Left lung (tissue), 10 donors: ENCODE measurements around the gene LIN9. TPM values are rescaled to one million over a fixed set of nuclear protein-coding genes. Genes with fewer than 3 reads are reported as not detected.
"Not testable (repeated sequence)": the region's sequence is repeated elsewhere in the genome, so short reads cannot be mapped to it uniquely, and the experiment has no call there.

Experiments used
- ATAC-seq: fragments of 200-7000 bp; cut with Tn5 transposase; one replicate; pipeline ENCODE4 v1.9.1; 2020; ENCODE audit warnings: moderate library complexity
- DNase-seq, 4 donors: peaks; one replicate each; pipeline ENCODE4 v3.0.0-alpha.2; 2013 to 2020
- H3K27ac ChIP-seq, 2 donors: fragments of 200-600 bp; sonication (generic) in 1 of 2; one replicate each; pipeline versions ENCODE4 v1.5.0 to v1.8.0; 2020 to 2021
- H3K27me3 ChIP-seq, 2 donors: fragments of 200-600 bp; sonication (generic) in 1 of 2; one replicate each; pipeline versions ENCODE4 v1.5.0 to v1.8.0; 2020 to 2021
- H3K36me3 ChIP-seq, 2 donors: fragments of 200-600 bp; sonication (generic) in 1 of 2; one replicate each; pipeline versions ENCODE4 v1.5.0 to v1.8.0; 2020 to 2021
- H3K4me1 ChIP-seq, 2 donors: fragments of 200-600 bp; one replicate each; pipeline ENCODE4 v1.8.0; 2021
- H3K4me3 ChIP-seq, 2 donors: fragments of 200-600 bp; sonication (generic) in 1 of 2; one replicate each; pipeline versions ENCODE4 v1.5.0 to v1.8.0; 2020 to 2021; ENCODE audit warnings: mild to moderate bottlenecking in 1 of 2
- H3K9me3 ChIP-seq, 2 donors: fragments of 200-600 bp; sonication (generic) in 1 of 2; one replicate each; pipeline versions ENCODE4 v1.5.0 to v1.8.0; 2020 to 2021
- CTCF ChIP-seq, 2 donors: fragments of 200-600 bp; sonication (generic) in 1 of 2; IDR thresholded peaks; one replicate each; pipeline versions ENCODE4 v1.5.0 to v1.8.0; 2021; ENCODE audit warnings: antibody characterized with exemption in 2 of 2
- intact Hi-C, 2 donors: fragments of 100-400 bp; cut with DNase I; formaldehyde crosslinking; loops; one replicate each; pipeline versions ENCODE4 v1.11.2 to v1.14.2; 2022
- polyA plus RNA-seq, 6 donors: library from polyadenylated mRNA; unstranded; fragments of 120-200 nt; gene quantifications; one replicate each; pipeline ENCODE4 v1.2.1, GENCODE V29; 2013; ENCODE audit not compliant: insufficient read length in 6 of 6
- total RNA-seq, 2 donors: library from RNA; stranded (reverse); fragmentation: NEBNext Ultra II Directional; extraction: Animal tissue kit (Norgen Biotek cat#: 25700); gene quantifications; one replicate each; pipeline ENCODE4 v1.2.1, GENCODE V29; 2021
- donor health status: DM: no; HTN: yes; CAD: no.
- donor health status: DM: no; HTN: no; CAD: no.

The LIN9 gene
- total and polyA plus RNA-seq, 8 donors, result 3.7 to 14.7 (median 11.5) TPM

- Histone ChIP-seq H3K27me3 (no peaks in the 10 kb centered on the region), H3K27ac (no peak overlapping the region), H3K9me3 (no peaks in the 10 kb centered on the region), H3K36me3 (peaks cover 0 to 11% of the 10 kb centered on the region in 2 donors), H3K4me3 (no peak overlapping the region), H3K4me1 (no peaks in the 10 kb centered on the region)
- no peak for ATAC-seq
- no peak for DNase-seq
- intact Hi-C loops, result no loop called here
- no peak for TF ChIP-seq CTCF (IDR thresholded peaks at IDR 0.05)
Observed at GRCh38 chr1:226268421-226269124, 40.4 kb downstream of the LIN9 start.

DNA sequence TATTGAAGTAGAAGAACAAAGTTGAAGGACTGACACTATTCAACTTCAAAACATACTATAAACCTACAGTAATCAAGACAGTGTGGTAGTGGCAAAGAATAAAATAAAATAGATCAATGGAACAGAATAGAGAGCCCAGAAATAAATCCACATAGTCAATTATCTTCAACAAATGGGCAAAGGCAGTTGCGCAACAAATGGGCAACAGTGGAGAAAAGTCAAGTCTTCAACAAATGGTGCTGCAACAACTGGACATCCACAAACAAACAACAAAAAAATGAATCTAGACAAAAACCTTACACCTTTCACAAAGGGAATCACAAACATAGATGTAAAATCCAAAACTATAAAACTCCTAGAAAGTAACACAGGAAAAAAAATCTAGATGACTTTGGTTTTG is 47.1 kb downstream of the LIN9 start:
- no peak for TF ChIP-seq CTCF (IDR thresholded peaks at IDR 0.05)
- DNase-seq (no peak), ATAC-seq (no peak)
- Histone ChIP-seq H3K4me3 (no peak overlapping the region), H3K4me1 (no peaks in the 10 kb centered on the region), H3K27me3 (no peaks in the 10 kb centered on the region), H3K36me3 (peaks cover 0 to 17% of the 10 kb centered on the region in 2 donors), H3K9me3 (peaks cover 0 to 19% of the 10 kb centered on the region in 2 donors), H3K27ac (no peak overlapping the region)
- intact Hi-C loops, result no loop called here

GRCh38 chr1:226255380-226255779 is 53.6 kb downstream of the LIN9 start:
- DNase-seq, result no peak
- H3K4me3 ChIP-seq, result no peak overlapping the region
- no peak overlapping the region for H3K27ac ChIP-seq
- no peak for TF ChIP-seq CTCF (IDR thresholded peaks at IDR 0.05)
- intact Hi-C loops, result no loop called here
- H3K27me3 ChIP-seq, result no peaks in the 10 kb centered on the region
- no peak for ATAC-seq
- peaks cover 0 to 10% of the 10 kb centered on the region in 2 donors for H3K9me3 ChIP-seq
- peaks cover 0 to 2% of the 10 kb centered on the region in 2 donors for H3K36me3 ChIP-seq
- H3K4me1 ChIP-seq, result no peaks in the 10 kb centered on the region

DNA sequence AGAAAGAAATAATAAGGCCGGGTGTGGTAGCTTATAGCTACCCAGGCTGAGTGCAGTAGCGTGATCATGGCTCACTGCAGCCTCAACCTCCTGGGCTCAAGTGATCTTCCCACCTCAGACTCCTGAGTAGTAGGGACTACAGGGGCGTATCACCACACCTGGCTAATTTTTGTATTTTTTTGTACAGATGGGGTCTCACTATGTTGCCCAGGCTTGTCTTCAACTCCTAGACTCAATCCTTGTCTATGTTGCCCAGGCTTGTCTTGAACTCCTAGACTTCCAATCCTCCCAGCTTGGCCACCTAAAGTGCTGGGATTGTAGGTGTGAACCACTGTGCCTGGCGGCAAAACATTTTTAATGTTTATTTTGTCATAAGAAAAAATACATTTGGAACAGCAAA is 55.0 kb downstream of the LIN9 start:
- intact Hi-C loops, result no loop called here
- DNase-seq, result no peak
- no peaks in the 10 kb centered on the region for H3K4me1 ChIP-seq
- H3K27me3 ChIP-seq, result no peaks in the 10 kb centered on the region
- no peaks in the 10 kb centered on the region for H3K9me3 ChIP-seq
- TF ChIP-seq CTCF (IDR thresholded peaks at IDR 0.05), result no peak
- H3K36me3 ChIP-seq, result peaks cover 0 to 4% of the 10 kb centered on the region in 2 donors
- no peak for ATAC-seq
- H3K27ac ChIP-seq, result no peak overlapping the region
- no peak overlapping the region for H3K4me3 ChIP-seq

DNA sequence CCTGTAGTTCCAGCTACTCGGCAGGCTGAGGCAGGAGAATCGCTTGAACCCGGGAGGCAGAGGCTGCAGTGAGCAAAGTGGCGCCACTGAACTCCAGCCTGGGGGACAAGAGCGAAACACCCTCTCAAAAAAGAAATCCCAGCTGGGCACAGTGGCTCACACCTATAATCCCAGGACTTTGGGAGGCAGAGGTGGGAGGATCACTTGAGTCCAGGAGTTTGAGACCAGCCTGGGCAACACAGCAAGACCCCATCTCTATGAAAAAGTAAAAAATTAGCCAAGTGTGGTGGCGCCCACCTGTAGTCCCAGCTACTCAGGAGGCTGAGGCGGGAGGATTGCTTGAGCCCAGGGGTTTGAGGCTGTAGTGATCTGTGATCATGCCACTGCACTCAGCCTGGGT is 56.1 kb downstream of the LIN9 start:
- intact Hi-C loops, H3K27me3 ChIP-seq, H3K36me3 ChIP-seq, H3K27ac ChIP-seq, ATAC-seq, H3K9me3 ChIP-seq, H3K4me3 ChIP-seq, H3K4me1 ChIP-seq, DNase-seq: not testable (repeated sequence)

- H3K27me3 ChIP-seq, result no peaks in the 10 kb centered on the region
- no peak overlapping the region for H3K4me3 ChIP-seq
- no peak for DNase-seq
- no peak overlapping the region for H3K27ac ChIP-seq
- no peaks in the 10 kb centered on the region for H3K4me1 ChIP-seq
- no peak for TF ChIP-seq CTCF (IDR thresholded peaks at IDR 0.05)
- H3K36me3 ChIP-seq, result peaks cover 0 to 4% of the 10 kb centered on the region in 2 donors
- H3K9me3 ChIP-seq, result no peaks in the 10 kb centered on the region
- ATAC-seq, result no peak
- intact Hi-C loops, result no loop called here
Observed at GRCh38 chr1:226250511-226250910, 58.5 kb downstream of the LIN9 start.
